NCI-H2107 treated with DMSO at 0.1 percent for 48 hours (cell line): ENCODE results near the gene STRN4.
"Not testable (repeated sequence)": the region's sequence is repeated elsewhere in the genome, so short reads cannot be mapped to it uniquely, and the experiment has no call there.

ENCODE experiments used
- DNase-seq: peaks from one replicate; lab custom pipeline; 2025; ENCODE audit not compliant: unreplicated experiment; lab: John Stamatoyannopoulos, UW

STRN4 gene, protein sequence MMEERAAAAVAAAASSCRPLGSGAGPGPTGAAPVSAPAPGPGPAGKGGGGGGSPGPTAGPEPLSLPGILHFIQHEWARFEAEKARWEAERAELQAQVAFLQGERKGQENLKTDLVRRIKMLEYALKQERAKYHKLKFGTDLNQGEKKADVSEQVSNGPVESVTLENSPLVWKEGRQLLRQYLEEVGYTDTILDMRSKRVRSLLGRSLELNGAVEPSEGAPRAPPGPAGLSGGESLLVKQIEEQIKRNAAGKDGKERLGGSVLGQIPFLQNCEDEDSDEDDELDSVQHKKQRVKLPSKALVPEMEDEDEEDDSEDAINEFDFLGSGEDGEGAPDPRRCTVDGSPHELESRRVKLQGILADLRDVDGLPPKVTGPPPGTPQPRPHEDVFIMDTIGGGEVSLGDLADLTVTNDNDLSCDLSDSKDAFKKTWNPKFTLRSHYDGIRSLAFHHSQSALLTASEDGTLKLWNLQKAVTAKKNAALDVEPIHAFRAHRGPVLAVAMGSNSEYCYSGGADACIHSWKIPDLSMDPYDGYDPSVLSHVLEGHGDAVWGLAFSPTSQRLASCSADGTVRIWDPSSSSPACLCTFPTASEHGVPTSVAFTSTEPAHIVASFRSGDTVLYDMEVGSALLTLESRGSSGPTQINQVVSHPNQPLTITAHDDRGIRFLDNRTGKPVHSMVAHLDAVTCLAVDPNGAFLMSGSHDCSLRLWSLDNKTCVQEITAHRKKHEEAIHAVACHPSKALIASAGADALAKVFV

DNA sequence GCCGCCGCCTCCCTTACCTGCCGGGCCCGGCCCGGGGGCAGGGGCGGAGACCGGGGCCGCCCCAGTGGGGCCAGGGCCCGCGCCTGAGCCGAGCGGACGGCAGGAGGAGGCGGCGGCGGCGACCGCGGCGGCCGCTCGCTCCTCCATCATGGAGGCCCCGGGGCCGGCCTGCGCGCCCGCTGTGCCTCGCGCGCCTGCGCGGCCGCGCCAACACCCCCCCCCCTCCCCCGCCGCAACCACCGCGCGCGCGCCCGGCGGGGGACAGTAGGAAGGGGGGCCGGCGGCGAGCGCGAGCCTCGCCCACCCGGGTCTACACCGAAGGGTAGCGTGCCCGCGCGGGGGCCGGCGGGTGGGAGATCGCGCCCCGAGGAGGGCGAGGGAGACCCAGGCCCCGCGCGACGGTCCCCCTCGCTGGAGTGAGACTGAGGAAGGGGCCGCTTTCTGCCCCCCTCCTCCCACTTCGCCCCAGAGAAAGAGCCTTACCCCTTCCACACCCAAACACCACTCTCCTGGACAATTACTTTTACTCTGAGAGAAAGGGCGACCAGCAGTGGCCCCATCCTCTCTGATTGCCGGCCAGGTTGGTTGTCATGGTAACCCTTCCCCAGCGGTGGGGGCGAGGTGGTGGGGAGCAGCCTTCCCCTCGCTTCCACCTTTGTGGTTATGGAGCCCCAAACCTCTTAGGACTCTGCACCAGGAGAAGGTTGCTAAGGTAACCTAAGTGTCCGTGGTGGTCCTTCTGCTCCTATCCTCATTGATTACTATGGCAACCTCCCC lies at the start of gene STRN4:
TSS of gene STRN4 (minus strand) at position 170 of the 777 bp plus-strand sequence. CDS start at position 150, 20 bp downstream.
- no peak for DNase-seq

DNA sequence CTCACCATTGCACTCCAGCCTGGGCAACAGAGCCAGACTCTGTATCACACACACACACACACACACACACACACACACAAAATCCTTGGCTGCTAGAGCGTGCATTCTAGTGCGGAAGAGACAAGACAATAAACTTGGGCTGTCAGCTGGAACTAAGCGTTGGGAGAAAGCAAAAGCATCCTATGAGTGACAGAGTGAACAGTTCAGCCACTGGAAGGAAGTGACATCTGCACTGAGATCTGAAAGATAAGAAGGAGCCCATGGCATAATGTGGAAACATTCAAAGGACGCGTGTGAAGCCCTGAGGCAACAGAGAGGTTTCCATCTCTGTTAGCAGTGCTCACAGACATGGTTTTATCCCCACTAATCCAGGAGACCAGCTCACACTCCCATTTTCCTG lies 45.7 kb upstream of the STRN4 start:
- no peak for DNase-seq

DNA sequence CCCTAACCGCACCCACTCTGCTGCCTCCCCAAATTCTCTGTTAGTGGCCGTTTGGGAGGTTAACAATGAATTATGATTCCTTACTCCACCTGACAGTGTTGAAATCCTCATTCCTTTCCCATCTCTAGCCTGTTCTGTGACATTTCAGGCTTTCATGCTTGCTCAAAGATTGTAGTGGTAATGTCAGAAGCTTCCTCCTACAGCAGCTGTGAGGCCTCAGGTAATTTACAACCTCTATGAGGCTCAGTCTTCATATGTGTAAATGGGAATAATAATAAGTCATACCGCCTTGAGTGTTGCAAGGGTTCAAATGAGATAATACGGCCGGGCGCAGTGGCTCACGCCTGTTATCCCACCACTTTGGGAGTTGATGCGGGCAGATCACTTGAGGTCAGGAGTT lies 43.1 kb upstream of the STRN4 start:
- no peak for DNase-seq

DNA sequence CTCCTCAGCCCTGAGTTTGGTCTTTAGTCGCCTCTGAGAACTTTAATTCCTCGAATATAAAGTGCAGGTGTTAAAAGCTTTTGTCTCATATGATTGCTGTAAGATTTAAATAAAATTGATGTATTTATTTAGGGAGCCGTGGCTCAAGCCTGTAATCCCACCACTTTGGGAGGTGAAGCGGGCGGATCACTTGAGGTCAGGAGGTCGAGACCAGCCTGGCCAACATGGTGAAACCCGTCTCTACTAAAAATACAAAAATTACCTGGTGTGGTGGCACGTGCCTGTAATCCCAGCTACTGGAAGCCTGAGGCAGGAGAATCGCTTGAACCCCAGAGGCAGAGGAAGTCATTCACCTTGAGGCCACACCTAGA lies 42.7 kb upstream of the STRN4 start:
- no peak for DNase-seq

DNA sequence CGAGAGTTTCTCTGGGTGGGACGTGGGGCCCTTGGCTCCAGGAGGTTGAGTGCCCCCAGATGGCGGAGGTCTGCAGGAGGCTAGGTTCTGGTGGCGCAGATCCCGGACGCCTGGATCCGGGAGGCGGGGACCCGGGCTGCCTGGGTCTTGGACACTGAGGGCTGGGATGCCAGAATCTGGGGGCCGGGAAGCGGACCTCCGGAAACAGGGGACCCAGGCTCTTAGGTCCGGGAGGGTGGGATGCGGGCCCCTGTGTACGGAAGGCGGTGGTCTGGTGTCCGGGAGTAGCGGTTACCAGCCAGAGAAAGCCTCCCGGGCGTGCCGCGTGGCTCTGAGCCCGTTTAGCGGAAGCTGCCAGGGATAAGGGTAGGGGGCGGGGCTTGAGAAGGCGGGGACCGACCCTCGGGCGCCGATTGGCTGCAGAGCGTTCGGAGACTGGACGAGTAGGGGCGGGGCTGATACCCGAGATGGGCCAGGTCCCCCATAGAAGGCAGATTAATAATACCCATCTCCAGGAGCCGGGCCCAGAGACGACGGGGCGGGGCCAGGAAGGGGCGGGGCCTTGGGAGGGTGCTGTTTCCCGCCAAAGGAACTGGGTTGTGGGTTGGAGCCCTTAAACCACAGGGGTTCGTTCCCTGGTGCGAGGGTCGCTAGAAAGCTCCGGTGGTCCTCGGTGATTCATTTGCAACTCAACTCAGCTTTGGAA lies 42.2 kb upstream of the STRN4 start, which contains the start of gene SLC1A5:
TSS of gene SLC1A5 (minus strand) at position 333 of the 706 bp plus-strand sequence. CDS start 629 bp downstream, outside the sequence.
- DNase-seq, result peak; percentile 94

DNA sequence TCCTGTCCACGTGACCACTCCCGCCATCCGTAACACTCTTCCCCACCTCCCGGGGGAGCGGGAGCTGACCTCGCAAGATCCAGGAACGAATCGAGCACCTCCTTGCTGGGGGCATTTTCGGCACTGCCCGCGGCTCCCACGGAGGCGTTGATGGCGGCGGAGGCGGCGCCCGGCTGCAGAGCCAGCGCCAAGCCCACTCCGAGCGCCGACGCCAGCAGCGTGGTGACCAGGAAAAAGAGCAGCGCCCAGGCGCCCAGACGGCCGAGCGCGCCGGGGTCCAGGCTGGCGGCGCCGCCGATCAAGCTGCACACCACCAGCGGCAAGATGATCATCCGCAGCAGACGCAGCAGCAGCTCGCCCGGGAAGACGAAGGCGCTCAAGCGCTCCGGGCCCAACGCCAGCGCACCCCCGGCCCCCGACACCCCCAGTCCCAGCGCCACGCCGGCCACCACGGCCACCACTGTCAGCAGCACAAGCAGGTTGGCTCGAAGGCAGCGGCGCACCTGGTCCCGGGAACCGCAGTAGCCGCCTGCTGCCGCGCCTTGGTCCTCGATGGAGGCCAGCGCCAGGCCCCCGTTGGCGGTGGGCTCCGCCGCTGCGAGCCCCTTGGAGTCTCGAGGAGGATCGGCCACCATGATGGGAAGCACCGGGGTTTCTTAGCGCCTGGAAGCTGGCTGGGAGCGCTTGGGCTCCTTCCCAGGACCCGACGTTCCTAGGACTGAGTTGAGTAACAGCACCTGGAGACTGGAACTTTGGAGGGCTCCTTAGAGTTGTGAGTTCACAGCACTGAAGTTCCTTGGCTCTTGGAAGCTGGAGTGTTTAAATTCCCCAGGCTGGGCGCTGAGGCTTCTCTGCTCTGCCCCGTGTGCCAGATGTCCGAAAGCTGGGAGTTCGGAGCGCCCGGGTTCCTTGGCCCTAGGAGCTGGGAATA lies 41.3 kb upstream of the STRN4 start:
- DNase-seq, result peak; percentile 23

DNA sequence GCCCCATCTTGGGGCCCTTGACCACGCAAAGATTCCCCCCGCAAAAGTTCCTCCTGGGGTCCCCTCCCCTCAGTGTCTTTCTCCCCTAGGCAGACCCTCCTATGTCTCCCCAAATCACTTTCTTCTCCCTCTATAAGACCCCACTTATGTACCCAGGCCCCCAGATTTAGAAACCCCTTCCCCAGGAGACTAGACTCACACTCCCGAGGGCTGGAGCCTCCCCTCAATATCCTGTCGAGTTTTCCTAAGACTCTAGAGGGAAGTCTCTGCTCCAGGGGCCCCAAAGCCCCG lies 40.7 kb upstream of the STRN4 start:
- no peak for DNase-seq

DNA sequence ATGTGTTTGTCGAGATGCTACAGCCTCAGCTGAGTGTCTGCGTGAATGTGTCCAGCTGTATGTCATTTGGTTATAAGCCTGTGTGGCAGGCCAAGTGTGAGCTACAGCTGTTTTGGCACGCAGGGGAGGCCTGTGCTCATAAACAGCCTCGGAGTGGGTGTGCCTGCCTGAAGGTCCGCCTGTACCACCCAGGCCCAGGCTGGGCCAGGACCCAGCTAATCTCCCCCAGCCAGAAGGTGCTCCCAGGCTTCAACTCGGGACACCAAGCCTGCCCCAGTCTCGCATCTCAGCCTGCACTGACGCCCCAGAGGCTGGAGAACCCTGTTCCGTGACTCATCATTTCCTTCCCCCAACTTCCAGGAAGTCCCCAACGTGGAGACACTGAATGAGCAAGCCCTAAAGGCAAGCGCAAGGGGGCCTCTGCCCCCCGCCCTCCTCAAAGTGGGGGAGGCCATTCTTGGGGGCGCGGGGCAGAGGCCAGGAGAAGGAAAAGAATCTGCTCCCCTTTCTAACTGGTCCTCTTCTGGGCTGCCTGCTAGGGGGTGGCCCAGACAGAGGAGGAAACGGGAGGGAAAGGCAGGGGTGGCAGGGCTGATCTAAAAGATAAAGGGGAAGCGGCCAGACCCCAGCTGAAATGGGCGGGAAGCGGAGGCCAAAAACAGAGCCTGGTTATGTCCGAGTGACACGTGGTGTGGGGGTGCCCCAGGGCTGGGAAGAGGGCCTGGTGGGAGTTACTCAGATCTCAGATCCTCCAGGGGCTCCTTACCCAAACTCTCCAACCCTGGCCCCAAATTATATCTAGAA lies 40.2 kb upstream of the STRN4 start:
- no peak for DNase-seq

DNA sequence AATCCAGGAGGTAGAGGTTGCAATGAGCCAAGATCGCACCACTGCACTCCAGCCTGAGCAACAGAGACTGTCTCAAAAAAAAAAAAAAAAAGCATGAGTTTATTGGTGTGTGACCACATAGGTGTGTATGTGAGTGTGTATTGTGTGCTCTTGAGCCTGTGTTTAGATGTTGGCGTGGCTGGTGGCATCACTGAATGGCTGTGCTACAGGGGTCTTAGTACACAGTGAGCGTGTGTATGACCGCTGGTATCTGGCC lies 39.7 kb upstream of the STRN4 start:
- DNase-seq, result no peak

DNA sequence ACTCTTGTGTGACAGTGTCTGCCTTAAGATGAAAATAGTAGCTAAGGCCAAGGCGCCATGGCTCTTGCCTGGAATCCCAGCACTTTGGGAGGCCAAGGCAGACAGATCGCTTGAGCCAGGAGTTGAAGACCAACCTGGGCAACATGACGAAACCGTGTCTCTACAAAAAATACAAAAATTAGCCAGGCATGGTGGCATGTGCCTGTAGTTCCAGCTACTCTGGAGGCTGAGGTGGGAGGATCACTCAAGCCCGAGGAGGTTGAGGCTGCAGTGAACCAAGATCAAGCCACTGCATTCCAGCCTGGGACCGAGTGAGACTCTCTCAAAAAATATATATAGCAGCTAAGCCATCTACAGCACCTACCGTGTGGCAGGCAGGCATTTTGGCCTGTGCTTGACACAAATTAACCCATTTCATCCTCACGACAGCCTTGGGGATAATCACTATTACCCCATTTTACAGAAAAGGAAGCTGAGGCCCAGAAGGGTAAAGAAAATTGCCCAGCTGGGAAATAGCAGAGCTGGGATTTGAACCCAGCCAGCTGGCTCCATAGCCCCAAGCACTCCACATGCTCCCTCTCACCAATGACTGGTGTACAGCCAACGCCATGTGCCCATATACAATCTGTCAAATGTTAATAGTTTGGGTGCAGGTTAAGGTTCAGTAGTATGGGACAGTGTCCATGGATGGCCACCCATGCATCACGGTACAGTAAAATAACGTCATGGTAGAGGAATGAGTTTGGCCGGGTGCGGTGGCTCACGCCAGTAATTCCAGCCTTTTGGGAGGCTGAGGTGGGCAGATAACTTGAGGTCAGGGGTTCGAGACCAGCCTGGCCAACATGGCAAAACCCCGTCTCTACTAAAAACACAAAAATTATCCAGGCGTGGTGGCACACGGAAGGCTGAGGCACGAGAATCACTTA lies 39.1 kb upstream of the STRN4 start:
- no peak for DNase-seq

DNA sequence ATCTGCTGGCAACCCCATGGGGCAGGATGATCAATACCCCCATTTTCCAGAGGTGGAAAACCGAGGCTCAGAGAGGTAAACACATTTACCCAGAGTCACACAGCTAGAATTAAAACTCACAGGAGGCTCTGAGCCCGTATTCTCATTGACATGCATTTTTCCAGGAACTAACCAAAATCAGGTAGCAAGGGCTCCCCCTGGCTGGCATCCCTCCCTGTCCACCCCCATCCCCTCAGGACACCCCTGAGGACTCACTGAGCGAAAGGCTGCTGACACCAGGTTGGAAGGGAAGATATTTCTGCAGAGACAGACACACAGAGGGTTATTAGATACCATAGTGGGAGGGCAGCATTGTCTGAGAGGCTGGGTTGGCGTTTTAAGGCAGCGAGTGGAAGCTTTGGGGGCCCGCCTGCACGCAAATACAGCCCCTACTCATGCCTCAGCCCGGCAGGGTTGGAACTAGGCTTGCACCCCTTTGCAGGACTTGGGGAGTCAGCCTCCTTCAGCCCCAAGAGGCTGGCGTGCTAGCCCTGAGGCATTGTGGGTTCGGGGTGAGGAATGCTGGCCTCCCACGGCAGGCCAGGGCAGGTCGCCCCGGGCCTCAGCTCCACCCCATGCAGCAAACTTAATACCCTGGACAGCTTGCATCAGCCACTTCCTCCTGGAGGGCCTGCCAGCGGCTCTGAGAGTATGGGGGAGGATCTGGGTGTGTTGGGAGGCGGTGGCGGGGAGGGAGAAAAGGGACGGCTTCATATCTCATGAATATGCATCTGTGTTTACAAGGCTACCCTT lies 38.2 kb upstream of the STRN4 start:
- peak; percentile 87 for DNase-seq

DNA sequence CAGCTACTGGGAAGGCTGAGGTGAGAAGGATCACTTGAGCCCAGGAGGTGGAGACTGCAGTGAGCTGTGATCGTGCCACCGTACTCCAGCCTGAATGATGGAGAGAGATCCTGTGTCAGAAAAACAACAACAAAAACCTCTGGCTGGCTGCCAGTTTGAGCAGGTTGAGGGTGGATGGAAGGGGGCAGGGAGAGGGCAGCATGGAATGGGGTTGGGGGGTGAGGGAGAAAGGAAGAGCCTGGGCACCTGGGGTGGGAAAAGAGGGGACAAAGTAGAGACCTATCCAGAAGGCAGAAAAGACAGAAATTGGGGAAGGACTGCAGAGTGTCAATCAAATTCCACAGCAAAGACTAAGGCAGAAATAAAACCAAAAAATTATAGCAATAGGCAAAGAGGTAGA lies 37.4 kb upstream of the STRN4 start:
- peak; percentile 81 for DNase-seq

DNA sequence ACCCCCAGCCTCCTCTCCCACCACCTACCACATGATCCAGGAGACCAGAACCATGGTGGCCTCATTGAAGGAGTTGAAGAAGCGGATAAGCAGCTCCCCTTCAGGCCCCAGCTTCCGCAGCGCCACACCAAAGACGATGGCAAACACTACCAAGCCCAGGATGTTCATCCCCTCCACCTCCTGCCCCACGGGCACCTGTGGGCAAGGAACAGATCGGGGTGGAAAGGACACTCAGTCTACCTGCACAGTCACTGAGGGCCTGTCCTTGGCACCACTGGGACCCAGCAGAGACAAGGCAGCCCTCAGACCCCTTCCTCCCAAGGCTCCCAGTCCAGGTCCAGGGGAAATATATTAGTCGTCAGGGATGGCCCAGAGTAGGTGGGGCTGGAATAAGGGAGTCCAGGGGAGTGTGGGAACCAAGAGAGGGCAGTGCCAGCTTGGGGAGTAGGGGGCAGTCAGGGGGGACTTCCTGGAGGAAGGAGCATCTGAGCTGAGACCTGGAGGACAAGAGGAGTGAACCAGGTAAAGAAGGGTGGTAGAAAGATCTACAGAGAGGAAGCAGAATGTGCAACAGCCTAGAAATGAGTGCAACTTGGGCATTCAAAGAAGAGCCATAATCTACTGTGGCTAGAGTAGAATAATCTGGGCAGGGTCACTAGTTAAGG lies 36.2 kb upstream of the STRN4 start:
- no peak for DNase-seq

DNA sequence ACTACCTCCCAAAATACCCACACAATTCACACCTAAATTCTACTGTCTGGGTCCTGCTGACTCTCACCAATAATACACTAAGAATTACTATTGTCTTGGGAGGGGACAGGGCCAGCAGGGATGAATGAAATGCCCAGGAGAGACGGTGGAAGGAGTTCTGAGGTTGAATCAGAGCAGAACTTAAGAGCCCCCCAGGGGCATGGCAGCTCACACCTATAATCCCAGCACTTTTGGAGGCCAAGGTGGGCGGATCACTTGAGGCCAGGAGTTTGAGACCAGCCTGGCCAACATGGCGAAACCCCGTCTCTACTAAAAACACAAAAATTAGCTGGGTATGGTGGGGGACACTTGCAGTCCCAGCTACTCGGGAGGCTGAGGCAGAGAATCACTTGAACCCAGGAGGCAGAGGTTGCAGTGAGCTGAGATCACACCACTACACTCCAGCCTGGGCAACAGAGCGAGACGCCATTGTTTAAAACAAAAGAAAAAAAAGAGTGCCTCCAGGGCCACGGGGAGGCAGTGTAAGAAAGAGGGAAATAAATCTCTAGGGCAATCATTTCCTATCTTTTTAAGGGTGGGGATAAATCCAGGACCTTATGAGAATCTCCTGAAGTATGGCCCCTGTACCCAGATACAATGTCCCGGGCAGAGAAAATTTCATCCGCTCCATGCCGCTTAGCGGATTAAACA lies 31.9 kb upstream of the STRN4 start:
- not testable (repeated sequence) for DNase-seq

DNA sequence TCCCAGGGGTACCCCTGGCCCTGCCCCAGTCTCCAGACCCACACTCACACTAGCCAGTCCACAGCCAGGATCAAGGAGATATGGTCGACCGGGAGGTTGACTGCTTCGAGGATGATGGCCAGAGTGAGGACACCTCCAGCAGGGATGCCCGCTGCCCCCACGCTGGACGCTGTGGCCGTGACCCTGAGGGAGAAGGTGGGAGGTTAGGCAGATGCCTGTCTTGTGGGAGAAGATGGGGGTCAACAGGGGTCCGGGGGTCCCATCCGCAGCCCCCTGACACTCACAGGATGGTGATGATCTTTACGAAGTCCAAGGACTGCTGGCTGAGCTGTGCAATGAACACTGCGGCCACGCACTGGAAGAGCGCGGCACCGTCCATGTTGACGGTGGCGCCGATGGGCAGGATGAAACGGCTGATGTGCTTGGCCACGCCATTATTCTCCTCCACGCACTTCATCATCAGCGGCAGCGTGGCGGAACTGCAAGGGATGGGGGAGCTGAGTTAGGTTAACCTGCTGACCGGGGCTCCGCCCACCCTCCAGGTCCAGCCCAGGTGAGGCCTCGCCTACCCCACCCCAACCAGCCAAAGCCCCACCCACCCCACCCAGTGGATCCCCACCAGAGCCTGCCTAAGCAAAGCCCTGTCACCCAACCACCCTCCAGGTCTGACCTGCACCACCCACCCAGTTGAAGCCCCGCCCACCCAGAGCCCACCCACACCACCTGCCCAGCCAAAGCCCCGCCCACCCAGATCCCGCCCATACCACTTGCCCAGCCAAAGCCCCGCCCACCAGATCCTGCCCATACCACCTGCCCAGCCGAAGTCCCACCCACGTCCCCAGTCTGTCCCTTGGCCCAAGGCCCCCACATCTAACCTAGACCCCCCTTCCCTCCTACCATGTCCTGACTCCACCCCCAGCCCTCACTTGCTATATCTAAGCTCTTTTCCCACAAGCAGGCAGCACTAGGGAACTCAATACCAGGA lies 31.0 kb upstream of the STRN4 start:
- no peak for DNase-seq
